Natural killer cell (primary cell): ENCODE results near the gene PLA2G6. TPM values are rescaled to one million over a fixed set of nuclear protein-coding genes. Genes with fewer than 3 reads are reported as not detected.

Source experiments
- ATAC-seq, 3 donors: fragments of 150-1000 bp in 2 of 3; fragments of 200-7000 bp in 1 of 3; cut with Tn5 transposase; 1 replicate in 1 of 3; 2 replicates in 2 of 3; pipeline ENCODE4 v1.10.0; 2021; ENCODE audit warnings: mild to moderate bottlenecking in 2 of 3, moderate library complexity in 2 of 3
- DNase-seq, 2 donors: peaks; one replicate each; pipeline versions ENCODE4 v3.0.0 to v3.0.0-alpha.2; 2013 to 2021; ENCODE audit warnings: mixed read lengths in 1 of 2
- H3K27ac ChIP-seq: one replicate; pipeline ENCODE4 v1.5.1; 2013; ENCODE audit warnings: mild to moderate bottlenecking, low read length
- H3K27me3 ChIP-seq: one replicate; pipeline ENCODE4 v1.6.1; 2013; ENCODE audit warnings: low read length; ENCODE audit not compliant: control insufficient read depth, insufficient read depth
- H3K36me3 ChIP-seq: one replicate; pipeline ENCODE4 v1.6.1; 2013; ENCODE audit warnings: low read length; ENCODE audit not compliant: control insufficient read depth, insufficient read depth
- H3K4me1 ChIP-seq: one replicate; pipeline ENCODE4 v1.6.1; 2013; ENCODE audit warnings: low read length; ENCODE audit not compliant: control insufficient read depth, insufficient read depth
- H3K4me3 ChIP-seq: one replicate; pipeline ENCODE4 v1.5.1; 2013; ENCODE audit warnings: low read length
- H3K9me3 ChIP-seq: one replicate; pipeline ENCODE4 v1.6.1; 2013; ENCODE audit warnings: low read length; ENCODE audit not compliant: control insufficient read depth, insufficient read depth
- H3K27ac Mint-ChIP-seq, 2 donors: one replicate each; pipeline ENCODE4 v1.8.0; 2022; ENCODE audit warnings: mild to moderate bottlenecking in 2 of 2, mixed read lengths in 2 of 2, moderate library complexity in 1 of 2
- H3K27me3 Mint-ChIP-seq, 2 donors: one replicate each; pipeline ENCODE4 v1.8.0; 2022; ENCODE audit warnings: low read depth in 2 of 2, mixed read lengths in 2 of 2
- H3K36me3 Mint-ChIP-seq: one replicate; pipeline ENCODE4 v1.8.0; 2022; ENCODE audit warnings: mixed read lengths
- H3K4me1 Mint-ChIP-seq, 2 donors: one replicate each; pipeline ENCODE4 v1.8.0; 2022; ENCODE audit warnings: mixed read lengths in 2 of 2
- H3K4me3 Mint-ChIP-seq: one replicate; pipeline ENCODE4 v1.8.0; 2022; ENCODE audit warnings: mild to moderate bottlenecking, moderate library complexity, mixed read lengths
- H3K9me3 Mint-ChIP-seq, 2 donors: one replicate each; pipeline ENCODE4 v1.8.0; 2022; ENCODE audit warnings: mixed read lengths in 2 of 2
- CTCF ChIP-seq: fragments of 200-600 bp; IDR thresholded peaks from one replicate; pipeline ENCODE4 v1.8.0; 2022; ENCODE audit warnings: antibody characterized with exemption
- WGBS: methylation state at CpG from one replicate; pipeline ENCODE4 v1.1.7; 2013; ENCODE audit warnings: missing lambda C conversion rate; ENCODE audit not compliant: insufficient coverage; 5-methylcytosine and 5-hydroxymethylcytosine counted together
- intact Hi-C: fragments of 100-400 bp; cut with micrococcal nuclease; formaldehyde crosslinking; loops from one replicate; pipeline ENCODE4 v1.14.2; 2022
- total RNA-seq, 4 donors: library from RNA; stranded (reverse); fragments of 120-200 nt in 1 of 4; gene quantifications; one replicate each; pipeline versions ENCODE4 v1.2.3 to v1.2.4, GENCODE V29; 2013 to 2022

Gene PLA2G6
- total RNA-seq, 3 donors from 2014 or later (not counting 1 experiment from before 2014, with no cell fraction given) = 137 to 167 (median 145) TPM

DNA sequence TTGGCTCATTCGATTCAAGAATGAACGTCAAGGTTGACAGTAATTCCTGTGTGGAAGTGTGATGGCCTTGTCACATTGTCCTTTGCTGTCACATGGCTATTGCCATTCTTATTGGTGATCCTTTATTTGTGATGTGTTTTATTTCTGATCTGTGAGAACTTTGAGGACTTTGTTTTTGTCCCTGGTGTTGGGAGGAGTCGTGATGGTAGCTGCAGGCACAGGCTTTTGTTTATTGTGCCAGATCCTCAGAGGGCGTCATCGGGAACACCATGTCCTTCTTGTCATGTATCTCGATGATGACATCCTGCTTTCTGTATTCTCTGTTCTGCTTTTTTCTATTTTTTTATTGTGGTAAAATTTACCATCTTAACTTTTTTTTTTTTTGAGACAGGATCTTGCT is 118.8 kb downstream of the PLA2G6 start:
- 78% methylated on average over 6 of the region's 6 CpGs for WGBS
- no peaks in the 10 kb centered on the region for H3K27me3 ChIP-seq

More for the DNA sequence above, 118.8 kb downstream of the PLA2G6 start:
- intact Hi-C loops = no loop called here
- H3K4me3 Mint-ChIP-seq = no peak overlapping the region
- no peak for ATAC-seq
- Histone ChIP-seq H3K4me1 (peaks cover 1% of the 10 kb centered on the region), H3K9me3 (no peaks in the 10 kb centered on the region), H3K36me3 (peaks cover 32% of the 10 kb centered on the region), H3K4me3 (no peak overlapping the region), H3K27ac (no peak overlapping the region)
- no peak for DNase-seq
- no peaks in the 10 kb centered on the region for H3K9me3 Mint-ChIP-seq
- no peaks in the 10 kb centered on the region for H3K27me3 Mint-ChIP-seq
- H3K27ac Mint-ChIP-seq = no peak overlapping the region
- TF ChIP-seq CTCF = no peak
- peaks cover 6% of the 10 kb centered on the region for H3K36me3 Mint-ChIP-seq
- peaks cover 3 to 6% of the 10 kb centered on the region in 2 donors for H3K4me1 Mint-ChIP-seq

Other genes with a start within 250 kb of the PLA2G6 start
- gene C22orf23, start 228.2 kb downstream of the PLA2G6 start, total RNA-seq = not detected
- 10 to 100 TPM; 38.7 to 40.6 (median 38.8) TPM for gene POLR2F, start 228.1 kb downstream of the PLA2G6 start, total RNA-seq
- not detected for gene SOX10, start 197.3 kb downstream of the PLA2G6 start, total RNA-seq
- 10 to 100 TPM; 28.4 to 30.9 (median 29.9) TPM for gene PICK1, start 124.4 kb downstream of the PLA2G6 start, total RNA-seq
- gene SLC16A8, start 97.6 kb downstream of the PLA2G6 start, total RNA-seq = 1 to 10 TPM in 1 of 3 donors, not detected in 2; 1.0 TPM
- gene BAIAP2L2, start 71.1 kb downstream of the PLA2G6 start, total RNA-seq = 1 to 10 TPM in 2 of 3 donors, under 1 TPM in 1; 0.99 to 1.9 (median 1.2) TPM
- gene MAFF, start 20.2 kb upstream of the PLA2G6 start, total RNA-seq = 100 to 1,000 TPM; 168 to 215 (median 187) TPM
- gene TMEM184B, start 91.2 kb upstream of the PLA2G6 start, total RNA-seq = 10 to 100 TPM; 58.1 to 72.5 (median 68.6) TPM
- 100 to 1,000 TPM; 126 to 178 (median 149) TPM for gene CSNK1E, start 135.6 kb upstream of the PLA2G6 start, total RNA-seq